Spleen (tissue), 11 donors: Measurements from ENCODE around the gene MYOM3. TPM values are rescaled to one million over a fixed set of nuclear protein-coding genes. Genes with fewer than 3 reads are reported as not detected.

Experiments
- DNase-seq: peaks from one replicate; pipeline ENCODE4 v3.0.0-alpha.2; 2020
- H3K27ac ChIP-seq, 8 donors: fragments of 200-600 bp; sonication (generic) in 7 of 8; 1 replicate in 4 of 8; 2 replicates in 4 of 8; pipeline versions ENCODE4 v1.5.0 to v1.8.0; 2016 to 2021; ENCODE audit warnings: inconsistent platforms in 4 of 8, mild to moderate bottlenecking in 4 of 8, moderate library complexity in 1 of 8
- H3K27me3 ChIP-seq, 7 donors: fragments of 200-600 bp; sonication (generic) in 6 of 7; replicated peaks in 1 of 7; 1 replicate in 4 of 7; 2 replicates in 3 of 7; pipeline versions ENCODE4 v1.5.0 to v1.8.0; 2016 to 2021; ENCODE audit warnings: inconsistent platforms in 3 of 7, mild to moderate bottlenecking in 1 of 7
- H3K36me3 ChIP-seq, 6 donors: fragments of 200-600 bp; sonication (generic) in 5 of 6; 1 replicate in 4 of 6; 2 replicates in 2 of 6; pipeline versions ENCODE4 v1.5.0 to v1.8.0; 2016 to 2021; ENCODE audit warnings: inconsistent platforms in 2 of 6
- H3K4me1 ChIP-seq, 6 donors: fragments of 200-600 bp; sonication (generic) in 5 of 6; 1 replicate in 3 of 6; 2 replicates in 3 of 6; pipeline versions ENCODE4 v1.5.0 to v1.8.0; 2016 to 2021; ENCODE audit warnings: inconsistent platforms in 3 of 6
- H3K4me3 ChIP-seq, 8 donors: fragments of 200-600 bp; sonication (generic) in 7 of 8; 1 replicate in 4 of 8; 2 replicates in 4 of 8; pipeline versions ENCODE4 v1.5.0 to v1.8.0; 2016 to 2021; ENCODE audit warnings: inconsistent platforms in 4 of 8, mild to moderate bottlenecking in 4 of 8, moderate library complexity in 2 of 8
- H3K9me3 ChIP-seq, 8 donors: fragments of 200-600 bp; sonication (generic) in 7 of 8; 1 replicate in 4 of 8; 2 replicates in 4 of 8; pipeline versions ENCODE4 v1.5.0 to v1.8.0; 2016 to 2021; ENCODE audit warnings: inconsistent platforms in 4 of 8
- CTCF ChIP-seq, 11 experiments: fragments of 200-600 bp in 7 of 11; fragments of 450-650 bp in 4 of 11; sonication (generic) in 4 of 11; IDR thresholded peaks in 8 of 11; conservative IDR thresholded peaks in 3 of 11; 1 replicate in 7 of 11; 2 replicates in 4 of 11; pipeline versions ENCODE4 v1.4.0 to v1.8.0; 2016 to 2021; ENCODE audit warnings: antibody characterized with exemption in 11 of 11, inconsistent platforms in 4 of 11, mild to moderate bottlenecking in 1 of 11
- POLR2A ChIP-seq, 3 donors: fragments of 450-650 bp; IDR thresholded peaks; one replicate each; pipeline ENCODE4 v1.5.1; 2017; ENCODE audit warnings: antibody characterized with exemption in 3 of 3, mild to moderate bottlenecking in 1 of 3
- POLR2AphosphoS5 ChIP-seq, 3 donors: sonication (generic); formaldehyde crosslinking; IDR thresholded peaks; one replicate each; pipeline ENCODE4 v1.5.1; 2017; ENCODE audit warnings: antibody characterized with exemption in 3 of 3
- WGBS, 5 donors: extraction: QIAGEN DNeasy Blood & Tissue Kit in 3 of 5; methylation state at CpG; one replicate each; pipeline versions ENCODE4 v1.1.5 to v1.1.7; 2013 to 2018; 5-methylcytosine and 5-hydroxymethylcytosine counted together
- intact Hi-C: fragments of 100-400 bp; cut with DNase I; formaldehyde crosslinking; loops from one replicate; pipeline ENCODE4 v1.15.0; 2023; ENCODE audit warnings: low total_unique reads
- polyA plus RNA-seq, 3 donors: library from polyadenylated mRNA; stranded (reverse); fragments of 200-250 nt; gene quantifications; one replicate each; pipeline ENCODE4 v1.2.1, GENCODE V29; 2013
- total RNA-seq, 7 donors: library from RNA; depleted of rRNA in 3 of 7; stranded (reverse); fragments of >200 nt in 3 of 7; fragmentation: NEBNext Ultra II Directional in 4 of 7; extraction: Animal tissue kit (Norgen Biotek cat#: 25700) in 4 of 7; gene quantifications; one replicate each; pipeline versions ENCODE4 v1.1.0 to v1.2.1, GENCODE V29; 2016 to 2021
- donor health status: healthy with polysubstance abuse.
- donor health status: DM: no; HTN: no; CAD: no; lungs with moderate emphysema.
- donor health status: DM: no; HTN: no; CAD: no.
- donor health status: Bipolar disorder and iron deficiency.
- donor health status: healthy.
- donor health status: DM: no; HTN: no; CAD: no.
- donor health status: DM: yes; HTN: yes; CAD: no.

The MYOM3 gene
- total and polyA plus RNA-seq, 10 donors = 0.02 to 0.06 (median 0.06) TPM; not detected in 7

- no peaks in the 10 kb centered on the region for H3K4me1 ChIP-seq
- no peaks in the 10 kb centered on the region for H3K9me3 ChIP-seq
- no peaks in the 10 kb centered on the region for H3K36me3 ChIP-seq
- 81 to 91% (median 84%) methylated on average over 19 of the region's 19 CpGs for WGBS, 5 donors
- peak; percentile 33 for DNase-seq
- no peak overlapping the region for H3K4me3 ChIP-seq
- intact Hi-C loops = no loop called here
- no peak overlapping the region for H3K27ac ChIP-seq
- TF ChIP-seq CTCF (IDR thresholded peaks at IDR 0.05 in 8 of 11, conservative IDR thresholded peaks at IDR 0.05 in 3 of 11) = no peak
- no peak for TF ChIP-seq POLR2AphosphoS5 (IDR thresholded peaks at IDR 0.05)
- peaks cover 0 to 7% (median 0%) of the 10 kb centered on the region in 7 donors for H3K27me3 ChIP-seq
Measured at GRCh38 chr1:24105368-24106160, 6.4 kb downstream of the MYOM3 start.

GRCh38 chr1:24104854-24105253 is 7.1 kb downstream of the MYOM3 start:
- TF ChIP-seq POLR2AphosphoS5 (IDR thresholded peaks at IDR 0.05) (no peak), POLR2A (IDR thresholded peaks at IDR 0.05) (no peak), CTCF (IDR thresholded peaks at IDR 0.05 in 8 of 11, conservative IDR thresholded peaks at IDR 0.05 in 3 of 11) (no peak)
- intact Hi-C loops = no loop called here
- WGBS, 5 donors = 89 to 95% (median 90%) methylated on average over 5 to 7 of the region's 7 CpGs
- H3K9me3 ChIP-seq = no peaks in the 10 kb centered on the region
- no peak overlapping the region for H3K27ac ChIP-seq
- H3K27me3 ChIP-seq = peaks cover 0 to 7% (median 0%) of the 10 kb centered on the region in 7 donors
- H3K4me1 ChIP-seq = no peaks in the 10 kb centered on the region
- H3K36me3 ChIP-seq = no peaks in the 10 kb centered on the region
- no peak for DNase-seq
- H3K4me3 ChIP-seq = no peak overlapping the region

GRCh38 chr1:24103879-24104278 is 8.1 kb downstream of the MYOM3 start:
- no peak overlapping the region for H3K27ac ChIP-seq
- H3K27me3 ChIP-seq = peaks cover 0 to 7% (median 0%) of the 10 kb centered on the region in 7 donors
- intact Hi-C loops = no loop called here
- WGBS, 5 donors = 89 to 95% (median 93%) methylated on average over 3 of the region's 3 CpGs
- no peaks in the 10 kb centered on the region for H3K36me3 ChIP-seq
- TF ChIP-seq CTCF (IDR thresholded peaks at IDR 0.05 in 8 of 11, conservative IDR thresholded peaks at IDR 0.05 in 3 of 11) = no peak
- no peak for TF ChIP-seq POLR2AphosphoS5 (IDR thresholded peaks at IDR 0.05)
- TF ChIP-seq POLR2A (IDR thresholded peaks at IDR 0.05) = no peak
- H3K4me3 ChIP-seq = no peak overlapping the region
- H3K4me1 ChIP-seq = no peaks in the 10 kb centered on the region
- H3K9me3 ChIP-seq = no peaks in the 10 kb centered on the region
- no peak for DNase-seq

GRCh38 chr1:24103408-24103807 is 8.5 kb downstream of the MYOM3 start:
- intact Hi-C loops = no loop called here
- Histone ChIP-seq H3K36me3 (no peaks in the 10 kb centered on the region), H3K27ac (no peak overlapping the region), H3K4me1 (no peaks in the 10 kb centered on the region), H3K4me3 (no peak overlapping the region), H3K9me3 (no peaks in the 10 kb centered on the region), H3K27me3 (peaks cover 0 to 6% (median 0%) of the 10 kb centered on the region in 7 donors)
- TF ChIP-seq POLR2AphosphoS5 (IDR thresholded peaks at IDR 0.05) = no peak
- TF ChIP-seq CTCF (IDR thresholded peaks at IDR 0.05 in 8 of 11, conservative IDR thresholded peaks at IDR 0.05 in 3 of 11) = no peak
- no peak for TF ChIP-seq POLR2A (IDR thresholded peaks at IDR 0.05)
- 46 to 60% (median 53%) methylated on average over 3 of the region's 3 CpGs for WGBS, 5 donors
- DNase-seq = no peak
